Myocyte (in vitro differentiated cells): ENCODE results near the gene CDV3. TPM values are rescaled to one million over a fixed set of nuclear protein-coding genes. Genes with fewer than 3 reads are reported as not detected.

Experiments
- DNase-seq: peaks from one replicate; pipeline ENCODE4 v3.0.0-alpha.2; 2012; ENCODE audit warnings: low read depth
- total RNA-seq: library from RNA; depleted of rRNA; stranded (reverse); fragments of >200 nt; gene quantifications from 2 replicates; pipeline ENCODE4 v1.2.3, GENCODE V29; 2014

The CDV3 gene
- total RNA-seq, 1 donor from 2014 or later: 396 TPM

DNA sequence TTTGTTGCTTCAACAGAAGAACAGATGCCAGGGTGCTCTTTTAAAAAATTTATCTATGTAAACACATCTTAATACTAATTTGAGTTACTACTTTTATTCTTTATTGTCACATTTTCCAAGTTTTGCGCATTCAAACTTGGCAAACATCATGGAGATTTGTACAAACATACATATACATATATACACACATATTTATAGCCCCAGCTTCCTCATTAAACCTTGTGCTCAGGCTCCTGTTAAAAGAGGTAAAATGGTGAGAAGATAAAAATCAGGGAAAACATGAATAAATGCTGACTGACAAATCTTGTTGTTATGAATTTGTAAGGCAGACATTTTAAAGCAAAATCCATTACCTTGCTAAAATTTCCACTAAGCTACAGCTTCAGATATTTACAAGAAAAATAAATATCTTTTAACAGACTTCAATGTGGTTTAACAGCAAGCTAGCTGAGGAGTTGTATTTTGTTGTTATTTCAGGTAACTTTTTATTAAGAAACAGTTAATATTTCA, 27.1 kb downstream of the CDV3 start:
- no peak for DNase-seq

DNA sequence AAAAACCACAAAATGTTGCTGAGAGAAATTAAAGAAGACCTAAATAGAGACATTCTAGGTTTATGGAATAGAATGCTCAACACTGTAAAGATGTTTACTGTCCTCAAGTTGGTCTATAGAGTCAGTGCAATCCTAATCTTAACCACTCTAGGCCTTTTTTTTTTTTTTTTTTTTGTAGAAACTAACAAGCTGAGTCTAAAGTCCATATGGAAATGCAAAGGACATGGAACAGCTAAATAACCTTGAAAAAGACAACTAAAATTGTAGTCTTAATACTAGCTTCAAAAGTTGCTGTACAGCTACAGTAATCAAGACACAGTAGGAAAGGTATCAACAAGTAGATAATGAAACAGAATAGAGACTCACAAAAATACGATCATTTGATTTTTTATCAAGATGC, 32.9 kb downstream of the CDV3 start:
- no peak for DNase-seq

DNA sequence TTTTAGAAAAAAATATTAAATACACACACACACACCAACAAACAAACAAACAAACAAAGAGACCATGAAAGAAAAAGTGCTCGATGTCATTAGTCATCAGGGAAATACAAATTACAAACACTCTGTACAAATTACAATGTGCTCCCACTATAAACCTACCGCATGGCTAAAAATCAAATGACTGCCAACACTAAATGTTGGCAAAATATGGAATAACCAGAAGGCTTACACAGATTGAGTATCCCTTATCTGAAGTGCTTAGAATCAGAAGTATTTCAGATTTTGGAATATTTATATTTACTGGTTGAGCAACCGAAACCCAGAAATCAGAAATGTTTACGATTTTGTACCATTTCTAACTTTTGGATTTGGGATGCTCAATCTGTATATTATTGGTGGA, 33.4 kb downstream of the CDV3 start:
- no peak for DNase-seq

DNA sequence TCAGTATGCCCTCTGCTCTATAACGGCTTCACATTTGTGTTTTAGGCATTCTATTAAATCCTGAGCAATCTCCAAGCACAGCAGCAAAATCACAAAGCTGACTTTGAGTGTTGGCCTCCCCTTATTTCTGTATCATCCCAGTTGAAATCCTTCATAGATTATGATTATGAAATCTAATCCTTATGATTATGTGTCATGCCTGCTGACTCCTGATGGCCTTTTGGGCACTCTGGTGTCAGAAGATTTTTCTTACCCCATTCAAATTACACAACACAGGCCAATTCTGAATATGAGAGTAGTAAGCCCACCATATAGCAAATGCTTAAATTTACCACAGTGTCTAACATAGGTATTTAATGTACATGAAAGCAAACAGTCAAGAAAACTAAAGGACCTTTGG, 34.3 kb downstream of the CDV3 start:
- DNase-seq: no peak

DNA sequence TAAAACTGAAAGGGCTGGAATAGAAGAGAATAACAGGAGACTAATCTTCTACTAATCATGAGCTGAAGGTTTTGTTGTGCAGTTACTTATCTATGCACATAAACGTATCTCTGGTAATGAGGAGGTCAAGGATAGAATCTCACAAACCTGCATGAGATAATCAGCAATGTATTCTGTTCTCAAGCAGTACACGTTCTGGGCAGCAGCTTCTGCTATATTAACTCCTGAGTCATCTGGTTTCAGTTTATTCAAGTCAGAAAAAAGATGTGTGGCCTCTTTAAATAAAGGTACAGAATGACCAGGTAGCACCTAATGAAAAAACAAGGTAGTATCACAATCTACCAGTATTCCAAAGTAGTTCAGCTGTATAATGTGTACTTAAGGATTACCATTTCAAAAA, 34.9 kb downstream of the CDV3 start:
- no peak for DNase-seq

DNA sequence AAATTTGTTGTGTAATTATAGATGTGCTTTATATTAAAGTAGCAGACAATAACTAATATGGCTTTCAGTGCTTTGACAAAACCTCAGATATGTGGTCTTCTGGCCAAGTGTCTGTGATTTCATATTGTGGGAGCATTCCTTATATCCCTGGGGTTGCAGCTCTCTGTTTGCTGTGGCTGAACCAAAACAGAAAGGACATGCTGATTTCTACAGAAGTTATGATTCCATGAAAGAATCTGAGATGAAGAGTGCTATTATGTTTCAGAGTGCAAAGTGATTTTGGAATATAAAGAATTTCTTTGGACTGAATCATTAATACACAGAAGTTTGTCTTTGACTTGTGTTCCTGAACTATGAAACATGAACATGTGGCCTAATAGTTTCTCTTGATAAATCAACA, 36.5 kb downstream of the CDV3 start:
- DNase-seq: peak; percentile 56

DNA sequence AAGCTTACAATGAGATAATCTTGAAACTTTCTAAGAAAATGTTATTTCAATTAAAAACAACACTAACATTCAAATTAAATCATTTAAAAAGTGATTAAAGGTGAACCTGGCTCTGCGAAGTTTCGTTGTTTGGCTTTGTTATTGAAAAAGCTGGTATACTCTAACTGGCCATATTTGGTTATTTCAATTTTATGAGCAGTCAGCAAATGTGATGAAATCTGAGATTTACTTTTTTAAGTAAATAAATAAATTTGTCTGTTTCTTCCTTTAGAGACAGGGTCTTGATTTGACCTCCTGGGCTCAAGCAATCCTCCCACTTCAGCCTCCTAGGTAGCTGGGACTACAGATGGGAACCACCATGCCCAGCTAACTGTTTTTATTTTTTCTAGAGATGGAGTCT, 38.0 kb downstream of the CDV3 start:
- DNase-seq: no peak

DNA sequence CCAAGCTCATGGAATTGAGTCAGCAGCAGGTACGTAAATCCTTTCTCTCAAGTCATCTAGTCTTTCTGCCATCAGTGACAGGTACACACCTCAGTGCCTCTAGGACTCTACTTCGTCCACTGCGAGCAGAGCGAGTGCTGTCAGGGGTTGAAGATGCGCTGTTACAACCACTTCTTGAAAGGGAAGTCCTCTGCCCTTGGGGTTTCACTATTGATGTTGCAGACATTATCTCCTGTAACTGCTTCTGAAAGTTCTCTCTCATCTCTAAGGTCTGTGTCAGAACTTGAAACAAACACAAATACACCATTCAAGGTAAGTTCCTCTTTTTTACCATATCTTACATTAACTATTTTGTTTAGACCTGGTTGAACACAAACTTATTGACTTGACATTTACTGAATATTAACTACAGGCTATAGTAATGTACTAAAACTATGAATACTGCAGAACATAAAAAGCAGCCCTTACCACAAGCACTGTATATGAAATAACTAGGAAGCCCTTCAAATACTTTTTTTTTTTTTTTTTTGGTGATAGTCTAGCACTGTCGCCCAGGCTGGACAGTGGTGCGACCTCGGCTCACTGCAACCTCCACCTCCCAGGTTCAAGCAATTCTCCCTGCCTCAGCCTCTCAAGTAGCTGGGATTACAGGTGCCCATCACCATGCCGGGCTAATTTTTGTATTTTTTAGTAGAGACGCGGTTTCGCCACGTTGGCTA, 46.7 kb downstream of the CDV3 start:
- DNase-seq: no peak

DNA sequence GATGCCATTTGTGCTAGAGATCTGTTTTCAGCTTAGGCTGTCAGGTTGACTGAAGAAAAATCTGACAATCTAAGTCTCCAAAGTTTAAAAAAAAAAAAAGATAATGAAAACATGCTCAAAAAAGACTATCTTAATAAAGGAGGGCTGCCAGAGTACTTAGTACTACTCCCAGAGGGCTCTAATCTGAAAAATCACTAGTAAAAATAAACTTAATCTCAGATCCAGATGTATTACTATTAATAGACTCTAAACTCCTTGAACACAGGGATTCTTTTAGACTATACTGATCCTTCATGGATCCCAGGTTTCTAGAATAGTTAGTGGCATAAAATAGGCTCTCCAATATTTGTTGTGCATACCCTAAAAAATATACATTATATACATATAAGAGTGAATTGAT, 54.3 kb downstream of the CDV3 start:
- DNase-seq: no peak

DNA sequence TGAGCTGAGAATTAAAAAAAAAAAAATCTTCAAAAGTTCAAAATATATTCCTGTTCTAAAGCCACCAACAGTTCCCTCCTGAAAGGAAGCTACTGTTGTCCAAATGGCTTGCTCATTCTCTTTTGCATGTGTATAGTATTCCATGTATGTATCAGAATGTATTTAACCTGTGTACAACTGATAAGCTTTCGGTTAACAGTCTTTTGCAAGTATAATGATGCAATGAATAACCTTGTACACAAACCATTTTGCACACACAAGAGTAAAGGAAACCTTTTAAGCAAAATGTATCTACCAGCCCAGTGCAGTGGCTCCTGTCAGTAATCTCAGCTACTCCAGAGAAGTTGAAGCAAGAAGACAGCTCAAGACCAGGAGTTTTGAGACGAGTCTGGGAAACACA, 55.7 kb downstream of the CDV3 start:
- no peak for DNase-seq

DNA sequence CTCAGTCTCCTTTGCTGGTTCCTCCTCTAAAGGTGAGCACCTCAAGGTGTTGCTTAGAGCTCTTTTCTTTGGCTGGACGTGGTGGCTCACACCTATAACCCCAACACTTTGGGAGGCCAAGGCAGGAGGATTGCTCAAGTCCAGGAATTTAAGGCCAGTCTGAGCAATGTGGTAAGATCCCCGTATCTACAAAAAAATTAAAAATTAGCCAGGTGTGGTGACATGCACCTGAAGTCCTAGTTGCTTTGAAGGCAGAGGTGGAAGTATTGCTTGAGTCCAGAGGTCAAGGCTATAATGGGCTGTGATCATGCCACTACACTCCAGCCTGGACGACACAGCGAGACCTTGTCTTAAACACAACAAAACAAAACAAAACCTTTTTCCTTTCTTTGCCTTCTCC, 60.0 kb downstream of the CDV3 start:
- no peak for DNase-seq

Other genes starting within 250 kb of the CDV3 start
- gene BFSP2, start 173.6 kb upstream of the CDV3 start, total RNA-seq: not detected in 2 replicates
- 24.0 and 27.8 TPM in 2 replicates for gene TOPBP1, start 88.3 kb downstream of the CDV3 start, total RNA-seq
- under 0.01 and 0.08 TPM in 2 replicates for gene TF, start 172.7 kb downstream of the CDV3 start, total RNA-seq
- 53.8 and 59.9 TPM in 2 replicates for gene SRPRB, start 232.1 kb downstream of the CDV3 start, total RNA-seq